Measurements from ENCODE around the gene CFAP53.

CFAP53 gene

GRCh38 chr18:50276452-50276851 is 10.2 kb upstream of the CFAP53 start:
- no peak overlapping the region for H3K4me3 ChIP-seq (replicated peaks in 1 of 2; ENCODE audit: low read depth in 2 of 2, low read length in 2 of 2)
- no peak for TF ChIP-seq CTCF (IDR thresholded peaks at IDR 0.05; ENCODE audit: low read depth, low read length)
- no peak for DNase-seq (ENCODE audit: low read depth in 2 of 2)

GRCh38 chr18:50275503-50276036 is 9.3 kb upstream of the CFAP53 start:
- no peak for DNase-seq (ENCODE audit: low read depth in 2 of 2)
- no peak for TF ChIP-seq CTCF (IDR thresholded peaks at IDR 0.05; ENCODE audit: low read depth, low read length)
- no peak overlapping the region for H3K4me3 ChIP-seq (replicated peaks in 1 of 2; ENCODE audit: low read depth in 2 of 2, low read length in 2 of 2)

GRCh38 chr18:50274941-50275340 is 8.6 kb upstream of the CFAP53 start:
- no peak for TF ChIP-seq CTCF (IDR thresholded peaks at IDR 0.05; ENCODE audit: low read depth, low read length)
- DNase-seq (ENCODE audit: low read depth in 2 of 2) = no peak
- no peak overlapping the region for H3K4me3 ChIP-seq (replicated peaks in 1 of 2; ENCODE audit: low read depth in 2 of 2, low read length in 2 of 2)

- H3K4me3 ChIP-seq (replicated peaks in 1 of 2; ENCODE audit: low read depth in 2 of 2, low read length in 2 of 2) = no peak overlapping the region
- no peak for DNase-seq (ENCODE audit: low read depth in 2 of 2)
- no peak for TF ChIP-seq CTCF (IDR thresholded peaks at IDR 0.05; ENCODE audit: low read depth, low read length)
Observed at GRCh38 chr18:50274044-50274442, 7.7 kb upstream of the CFAP53 start.

GRCh38 chr18:50273203-50274043 is 7.1 kb upstream of the CFAP53 start:
- no peak for DNase-seq (ENCODE audit: low read depth in 2 of 2)
- no peak for TF ChIP-seq CTCF (IDR thresholded peaks at IDR 0.05; ENCODE audit: low read depth, low read length)
- H3K4me3 ChIP-seq (replicated peaks in 1 of 2; ENCODE audit: low read depth in 2 of 2, low read length in 2 of 2) = no peak overlapping the region

- DNase-seq (ENCODE audit: low read depth in 2 of 2) = no peak
- H3K4me3 ChIP-seq (replicated peaks in 1 of 2; ENCODE audit: low read depth in 2 of 2, low read length in 2 of 2) = no peak overlapping the region
- no peak for TF ChIP-seq CTCF (IDR thresholded peaks at IDR 0.05; ENCODE audit: low read depth, low read length)
Observed at GRCh38 chr18:50272568-50272967, 6.3 kb upstream of the CFAP53 start.

Data from cardiac fibroblast (primary cell).